WTC11 (cell line): ENCODE measurements around the gene SLC25A22. TPM values are rescaled to one million over a fixed set of nuclear protein-coding genes. Genes with fewer than 3 reads are reported as not detected.

Source experiments
- CBFB ChIP-seq: sonication (generic); formaldehyde crosslinking; IDR thresholded peaks from 2 replicates; pipeline ENCODE4 v1.8.1; 2022; ENCODE audit warnings: mild to moderate bottlenecking, low read depth, missing genetic modification reagents
- FOXK1 ChIP-seq: sonication (generic); formaldehyde crosslinking; IDR thresholded peaks from 2 replicates; pipeline ENCODE4 v1.8.0; 2022; ENCODE audit warnings: mild to moderate bottlenecking, moderate library complexity, missing genetic modification reagents
- FOXP1 ChIP-seq: sonication (generic); formaldehyde crosslinking; IDR thresholded peaks from 2 replicates; pipeline ENCODE4 v1.8.0; 2022; ENCODE audit warnings: missing genetic modification reagents, mild to moderate bottlenecking, moderate library complexity, borderline replicate concordance
- KAT7 ChIP-seq: sonication (generic); formaldehyde crosslinking; IDR thresholded peaks from 2 replicates; pipeline ENCODE4 v1.8.1; 2023; ENCODE audit warnings: missing genetic modification reagents, mild to moderate bottlenecking, borderline replicate concordance
- NR1H2 ChIP-seq: sonication (generic); formaldehyde crosslinking; IDR thresholded peaks from 2 replicates; pipeline ENCODE4 v1.9.0; 2021; ENCODE audit warnings: mild to moderate bottlenecking, moderate library complexity, missing genetic modification reagents
- NR3C1 ChIP-seq: sonication (generic); formaldehyde crosslinking; conservative IDR thresholded peaks from 2 replicates; pipeline ENCODE4 v1.8.1; 2023; ENCODE audit warnings: low read depth, mild to moderate bottlenecking, missing genetic modification reagents
- OVOL2 ChIP-seq: fragments of 250-450 bp; sonication (Bioruptor Pico); IDR thresholded peaks from 2 replicates; pipeline ENCODE4 v1.9.0; 2021; ENCODE audit warnings: mild to moderate bottlenecking, borderline replicate concordance
- RELA ChIP-seq: sonication (generic); formaldehyde crosslinking; IDR thresholded peaks from 2 replicates; pipeline ENCODE4 v1.8.1; 2022; ENCODE audit warnings: missing genetic modification reagents, mild to moderate bottlenecking, borderline replicate concordance
- TEAD4 ChIP-seq: sonication (generic); formaldehyde crosslinking; IDR thresholded peaks from 2 replicates; pipeline ENCODE4 v1.8.0; 2022; ENCODE audit warnings: mild to moderate bottlenecking, missing genetic modification reagents
- ZNF121 ChIP-seq: sonication (generic); formaldehyde crosslinking; IDR thresholded peaks from 2 replicates; pipeline ENCODE4 v1.8.0; 2023; ENCODE audit warnings: missing genetic modification reagents
- ZNF219 ChIP-seq: sonication (generic); formaldehyde crosslinking; IDR thresholded peaks from 2 replicates; pipeline ENCODE4 v1.8.0; 2023; ENCODE audit warnings: missing genetic modification reagents, mild to moderate bottlenecking, borderline replicate concordance
- ZNF317 ChIP-seq: sonication (generic); formaldehyde crosslinking; IDR thresholded peaks from 2 replicates; pipeline ENCODE4 v1.8.1; 2023; ENCODE audit warnings: low read depth, mild to moderate bottlenecking, moderate library complexity, missing genetic modification reagents, borderline replicate concordance
- ZNF416 ChIP-seq: fragments of 250-450 bp; sonication (Bioruptor Pico); IDR thresholded peaks from 2 replicates; pipeline ENCODE4 v1.9.0; 2021; ENCODE audit warnings: mild to moderate bottlenecking, inconsistent platforms
- total RNA-seq: library from RNA; stranded (reverse); gene quantifications from 3 replicates; pipeline ENCODE4 v1.2.3, GENCODE V29; 2021
- TF ChIP-seq, protein P1 (sequence below): sonication (generic); formaldehyde crosslinking; IDR thresholded peaks from 2 replicates; pipeline ENCODE4 v1.8.0; 2022; ENCODE audit warnings: mild to moderate bottlenecking, missing genetic modification reagents
- TF ChIP-seq, protein P2 (sequence below): sonication (generic); formaldehyde crosslinking; IDR thresholded peaks from 2 replicates; pipeline ENCODE4 v1.8.1; 2022; ENCODE audit warnings: missing genetic modification reagents, borderline replicate concordance
- TF ChIP-seq, protein P3 (sequence below): sonication (generic); formaldehyde crosslinking; IDR thresholded peaks from 2 replicates; pipeline ENCODE4 v1.8.1; 2023; ENCODE audit warnings: mild to moderate bottlenecking, missing genetic modification reagents
- TF ChIP-seq, protein P4 (sequence below): sonication (generic); formaldehyde crosslinking; IDR thresholded peaks from 2 replicates; pipeline ENCODE4 v1.8.1; 2023; ENCODE audit warnings: mild to moderate bottlenecking, missing genetic modification reagents, moderate library complexity
- TF ChIP-seq, protein P5 (sequence below): sonication (generic); formaldehyde crosslinking; IDR thresholded peaks from 2 replicates; pipeline ENCODE4 v1.8.1; 2022; ENCODE audit warnings: mild to moderate bottlenecking, moderate library complexity, missing genetic modification reagents
- TF ChIP-seq, protein P6 (sequence below): fragments of 250-450 bp; sonication (Bioruptor Pico); IDR thresholded peaks from 2 replicates; pipeline ENCODE4 v1.8.0; 2021; ENCODE audit warnings: mild to moderate bottlenecking
- TF ChIP-seq, protein P7 (sequence below): fragments of 250-450 bp; sonication (Bioruptor Pico); IDR thresholded peaks from 2 replicates; pipeline ENCODE4 v1.9.0; 2021; ENCODE audit warnings: mild to moderate bottlenecking
- TF ChIP-seq, protein P8 (sequence below): sonication (generic); formaldehyde crosslinking; IDR thresholded peaks from 2 replicates; pipeline ENCODE4 v1.8.1; 2022; ENCODE audit warnings: low read depth, mild to moderate bottlenecking, moderate library complexity, missing genetic modification reagents, borderline replicate concordance
- TF ChIP-seq, protein P9 (sequence below): sonication (generic); formaldehyde crosslinking; IDR thresholded peaks from 2 replicates; pipeline ENCODE4 v1.8.1; 2023; ENCODE audit warnings: mild to moderate bottlenecking, missing genetic modification reagents, moderate library complexity
- TF ChIP-seq, protein P10 (sequence below): fragments of 250-450 bp; sonication (Bioruptor Pico); IDR thresholded peaks from 2 replicates; pipeline ENCODE4 v1.9.0; 2021; ENCODE audit warnings: moderate library complexity, mild to moderate bottlenecking, inconsistent platforms, borderline replicate concordance

The SLC25A22 gene
- total RNA-seq, 1 experiment from 2014 or later: 44.8 TPM

DNA sequence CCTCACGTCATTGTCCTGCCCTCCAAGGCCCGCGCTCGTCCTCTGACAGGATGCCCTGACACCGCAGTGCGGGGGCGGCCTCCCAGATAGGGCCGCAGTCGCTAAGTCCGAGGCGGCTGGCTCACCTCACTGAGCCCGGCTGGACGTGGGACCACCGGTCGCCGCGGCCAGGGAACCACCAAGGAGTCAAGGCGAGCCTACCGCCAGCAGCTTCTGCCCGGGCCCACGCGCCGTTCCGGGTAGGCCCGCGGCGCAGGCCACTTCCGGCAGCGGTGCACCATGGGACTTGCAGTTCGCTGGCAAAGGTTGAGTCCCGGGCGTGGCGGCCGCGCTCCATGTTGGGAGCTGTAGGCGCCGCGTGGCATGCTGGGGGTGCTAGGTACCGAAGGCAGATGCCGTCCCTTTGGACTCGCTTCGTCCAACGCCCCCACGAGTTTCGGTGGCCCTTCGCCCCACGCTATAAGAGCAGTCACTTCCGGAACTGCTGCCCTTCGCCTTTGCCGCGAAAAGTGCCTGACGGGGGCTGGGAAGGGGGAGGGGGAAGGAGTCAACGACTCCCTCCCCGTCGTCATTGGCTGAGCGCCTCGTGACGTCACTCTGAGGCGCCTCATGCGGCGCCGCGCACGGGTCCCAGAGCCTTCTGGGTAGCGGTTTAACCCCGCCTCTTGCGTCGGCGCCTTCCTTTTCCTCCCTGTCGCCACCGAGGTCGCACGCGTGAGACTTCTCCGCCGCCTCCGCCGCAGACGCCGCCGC, 11.4 kb upstream of the SLC25A22 start, which contains the start of gene RPLP2 (continued):
- TF ChIP-seq, protein P1, sequence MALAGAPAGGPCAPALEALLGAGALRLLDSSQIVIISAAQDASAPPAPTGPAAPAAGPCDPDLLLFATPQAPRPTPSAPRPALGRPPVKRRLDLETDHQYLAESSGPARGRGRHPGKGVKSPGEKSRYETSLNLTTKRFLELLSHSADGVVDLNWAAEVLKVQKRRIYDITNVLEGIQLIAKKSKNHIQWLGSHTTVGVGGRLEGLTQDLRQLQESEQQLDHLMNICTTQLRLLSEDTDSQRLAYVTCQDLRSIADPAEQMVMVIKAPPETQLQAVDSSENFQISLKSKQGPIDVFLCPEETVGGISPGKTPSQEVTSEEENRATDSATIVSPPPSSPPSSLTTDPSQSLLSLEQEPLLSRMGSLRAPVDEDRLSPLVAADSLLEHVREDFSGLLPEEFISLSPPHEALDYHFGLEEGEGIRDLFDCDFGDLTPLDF (CRISPR knock-in tag): no peak
- TF ChIP-seq, protein P2, sequence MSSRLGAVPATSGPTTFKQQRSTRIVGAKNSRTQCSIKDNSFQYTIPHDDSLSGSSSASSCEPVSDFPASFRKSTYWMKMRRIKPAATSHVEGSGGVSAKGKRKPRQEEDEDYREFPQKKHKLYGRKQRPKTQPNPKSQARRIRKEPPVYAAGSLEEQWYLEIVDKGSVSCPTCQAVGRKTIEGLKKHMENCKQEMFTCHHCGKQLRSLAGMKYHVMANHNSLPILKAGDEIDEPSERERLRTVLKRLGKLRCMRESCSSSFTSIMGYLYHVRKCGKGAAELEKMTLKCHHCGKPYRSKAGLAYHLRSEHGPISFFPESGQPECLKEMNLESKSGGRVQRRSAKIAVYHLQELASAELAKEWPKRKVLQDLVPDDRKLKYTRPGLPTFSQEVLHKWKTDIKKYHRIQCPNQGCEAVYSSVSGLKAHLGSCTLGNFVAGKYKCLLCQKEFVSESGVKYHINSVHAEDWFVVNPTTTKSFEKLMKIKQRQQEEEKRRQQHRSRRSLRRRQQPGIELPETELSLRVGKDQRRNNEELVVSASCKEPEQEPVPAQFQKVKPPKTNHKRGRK (CRISPR knock-in tag): no peak
- TF ChIP-seq, protein P3, sequence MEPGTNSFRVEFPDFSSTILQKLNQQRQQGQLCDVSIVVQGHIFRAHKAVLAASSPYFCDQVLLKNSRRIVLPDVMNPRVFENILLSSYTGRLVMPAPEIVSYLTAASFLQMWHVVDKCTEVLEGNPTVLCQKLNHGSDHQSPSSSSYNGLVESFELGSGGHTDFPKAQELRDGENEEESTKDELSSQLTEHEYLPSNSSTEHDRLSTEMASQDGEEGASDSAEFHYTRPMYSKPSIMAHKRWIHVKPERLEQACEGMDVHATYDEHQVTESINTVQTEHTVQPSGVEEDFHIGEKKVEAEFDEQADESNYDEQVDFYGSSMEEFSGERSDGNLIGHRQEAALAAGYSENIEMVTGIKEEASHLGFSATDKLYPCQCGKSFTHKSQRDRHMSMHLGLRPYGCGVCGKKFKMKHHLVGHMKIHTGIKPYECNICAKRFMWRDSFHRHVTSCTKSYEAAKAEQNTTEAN (CRISPR knock-in tag): 0 out of 2 replicates have a peak, but pooled peaks have one; percentile 81
- TF ChIP-seq, protein P4, sequence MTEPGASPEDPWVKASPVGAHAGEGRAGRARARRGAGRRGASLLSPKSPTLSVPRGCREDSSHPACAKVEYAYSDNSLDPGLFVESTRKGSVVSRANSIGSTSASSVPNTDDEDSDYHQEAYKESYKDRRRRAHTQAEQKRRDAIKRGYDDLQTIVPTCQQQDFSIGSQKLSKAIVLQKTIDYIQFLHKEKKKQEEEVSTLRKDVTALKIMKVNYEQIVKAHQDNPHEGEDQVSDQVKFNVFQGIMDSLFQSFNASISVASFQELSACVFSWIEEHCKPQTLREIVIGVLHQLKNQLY (CRISPR knock-in tag): no peak
- no peak for TF ChIP-seq KAT7
- TF ChIP-seq FOXK1 (CRISPR knock-in tag): peak; percentile 62; the same call in 1 of the 2 replicates
- TF ChIP-seq NR3C1 (CRISPR knock-in tag): no peak
- TF ChIP-seq FOXP1: peak; percentile 90
- TF ChIP-seq ZNF317 (CRISPR knock-in tag): no peak
- TF ChIP-seq, protein P5, sequence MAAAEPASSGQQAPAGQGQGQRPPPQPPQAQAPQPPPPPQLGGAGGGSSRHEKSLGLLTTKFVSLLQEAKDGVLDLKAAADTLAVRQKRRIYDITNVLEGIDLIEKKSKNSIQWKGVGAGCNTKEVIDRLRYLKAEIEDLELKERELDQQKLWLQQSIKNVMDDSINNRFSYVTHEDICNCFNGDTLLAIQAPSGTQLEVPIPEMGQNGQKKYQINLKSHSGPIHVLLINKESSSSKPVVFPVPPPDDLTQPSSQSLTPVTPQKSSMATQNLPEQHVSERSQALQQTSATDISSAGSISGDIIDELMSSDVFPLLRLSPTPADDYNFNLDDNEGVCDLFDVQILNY (CRISPR knock-in tag): 0 out of 2 replicates have a peak, but pooled peaks have one; percentile 32
- no peak for TF ChIP-seq TEAD4 (CRISPR knock-in tag)
- no peak for TF ChIP-seq OVOL2
- no peak for TF ChIP-seq NR1H2
- no peak for TF ChIP-seq ZNF121
- TF ChIP-seq, protein P6, sequence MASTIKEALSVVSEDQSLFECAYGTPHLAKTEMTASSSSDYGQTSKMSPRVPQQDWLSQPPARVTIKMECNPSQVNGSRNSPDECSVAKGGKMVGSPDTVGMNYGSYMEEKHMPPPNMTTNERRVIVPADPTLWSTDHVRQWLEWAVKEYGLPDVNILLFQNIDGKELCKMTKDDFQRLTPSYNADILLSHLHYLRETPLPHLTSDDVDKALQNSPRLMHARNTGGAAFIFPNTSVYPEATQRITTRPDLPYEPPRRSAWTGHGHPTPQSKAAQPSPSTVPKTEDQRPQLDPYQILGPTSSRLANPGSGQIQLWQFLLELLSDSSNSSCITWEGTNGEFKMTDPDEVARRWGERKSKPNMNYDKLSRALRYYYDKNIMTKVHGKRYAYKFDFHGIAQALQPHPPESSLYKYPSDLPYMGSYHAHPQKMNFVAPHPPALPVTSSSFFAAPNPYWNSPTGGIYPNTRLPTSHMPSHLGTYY (CRISPR knock-in tag): no peak
- TF ChIP-seq, protein P7, sequence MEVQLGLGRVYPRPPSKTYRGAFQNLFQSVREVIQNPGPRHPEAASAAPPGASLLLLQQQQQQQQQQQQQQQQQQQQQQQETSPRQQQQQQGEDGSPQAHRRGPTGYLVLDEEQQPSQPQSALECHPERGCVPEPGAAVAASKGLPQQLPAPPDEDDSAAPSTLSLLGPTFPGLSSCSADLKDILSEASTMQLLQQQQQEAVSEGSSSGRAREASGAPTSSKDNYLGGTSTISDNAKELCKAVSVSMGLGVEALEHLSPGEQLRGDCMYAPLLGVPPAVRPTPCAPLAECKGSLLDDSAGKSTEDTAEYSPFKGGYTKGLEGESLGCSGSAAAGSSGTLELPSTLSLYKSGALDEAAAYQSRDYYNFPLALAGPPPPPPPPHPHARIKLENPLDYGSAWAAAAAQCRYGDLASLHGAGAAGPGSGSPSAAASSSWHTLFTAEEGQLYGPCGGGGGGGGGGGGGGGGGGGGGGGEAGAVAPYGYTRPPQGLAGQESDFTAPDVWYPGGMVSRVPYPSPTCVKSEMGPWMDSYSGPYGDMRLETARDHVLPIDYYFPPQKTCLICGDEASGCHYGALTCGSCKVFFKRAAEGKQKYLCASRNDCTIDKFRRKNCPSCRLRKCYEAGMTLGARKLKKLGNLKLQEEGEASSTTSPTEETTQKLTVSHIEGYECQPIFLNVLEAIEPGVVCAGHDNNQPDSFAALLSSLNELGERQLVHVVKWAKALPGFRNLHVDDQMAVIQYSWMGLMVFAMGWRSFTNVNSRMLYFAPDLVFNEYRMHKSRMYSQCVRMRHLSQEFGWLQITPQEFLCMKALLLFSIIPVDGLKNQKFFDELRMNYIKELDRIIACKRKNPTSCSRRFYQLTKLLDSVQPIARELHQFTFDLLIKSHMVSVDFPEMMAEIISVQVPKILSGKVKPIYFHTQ (CRISPR knock-in tag): no peak
- TF ChIP-seq, protein P8, sequence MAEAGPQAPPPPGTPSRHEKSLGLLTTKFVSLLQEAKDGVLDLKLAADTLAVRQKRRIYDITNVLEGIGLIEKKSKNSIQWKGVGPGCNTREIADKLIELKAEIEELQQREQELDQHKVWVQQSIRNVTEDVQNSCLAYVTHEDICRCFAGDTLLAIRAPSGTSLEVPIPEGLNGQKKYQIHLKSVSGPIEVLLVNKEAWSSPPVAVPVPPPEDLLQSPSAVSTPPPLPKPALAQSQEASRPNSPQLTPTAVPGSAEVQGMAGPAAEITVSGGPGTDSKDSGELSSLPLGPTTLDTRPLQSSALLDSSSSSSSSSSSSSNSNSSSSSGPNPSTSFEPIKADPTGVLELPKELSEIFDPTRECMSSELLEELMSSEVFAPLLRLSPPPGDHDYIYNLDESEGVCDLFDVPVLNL (CRISPR knock-in tag): 0 out of 2 replicates have a peak, but pooled peaks have one; percentile 77
- TF ChIP-seq, protein P9, sequence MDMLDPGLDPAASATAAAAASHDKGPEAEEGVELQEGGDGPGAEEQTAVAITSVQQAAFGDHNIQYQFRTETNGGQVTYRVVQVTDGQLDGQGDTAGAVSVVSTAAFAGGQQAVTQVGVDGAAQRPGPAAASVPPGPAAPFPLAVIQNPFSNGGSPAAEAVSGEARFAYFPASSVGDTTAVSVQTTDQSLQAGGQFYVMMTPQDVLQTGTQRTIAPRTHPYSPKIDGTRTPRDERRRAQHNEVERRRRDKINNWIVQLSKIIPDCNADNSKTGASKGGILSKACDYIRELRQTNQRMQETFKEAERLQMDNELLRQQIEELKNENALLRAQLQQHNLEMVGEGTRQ (CRISPR knock-in tag): peak; percentile 60
- TF ChIP-seq RELA (CRISPR knock-in tag): no peak; the same call in 1 of the 2 replicates
- no peak for TF ChIP-seq ZNF416 (CRISPR knock-in tag)
- no peak for TF ChIP-seq CBFB (CRISPR knock-in tag)
- TF ChIP-seq ZNF219 (CRISPR knock-in tag): 0 out of 2 replicates have a peak, but pooled peaks have one; percentile 38
- TF ChIP-seq, protein P10, sequence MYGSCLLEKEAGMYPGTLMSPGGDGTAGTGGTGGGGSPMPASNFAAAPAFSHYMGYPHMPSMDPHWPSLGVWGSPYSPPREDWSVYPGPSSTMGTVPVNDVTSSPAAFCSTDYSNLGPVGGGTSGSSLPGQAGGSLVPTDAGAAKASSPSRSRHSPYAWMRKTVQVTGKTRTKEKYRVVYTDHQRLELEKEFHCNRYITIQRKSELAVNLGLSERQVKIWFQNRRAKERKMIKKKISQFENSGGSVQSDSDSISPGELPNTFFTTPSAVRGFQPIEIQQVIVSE: no peak
